ENCODE results near the gene COLEC12. TPM values are rescaled to one million over a fixed set of nuclear protein-coding genes. Genes with fewer than 3 reads are reported as not detected.
"Not testable (repeated sequence)": the region's sequence is repeated elsewhere in the genome, so short reads cannot be mapped to it uniquely, and the experiment has no call there.

The COLEC12 gene
- total RNA-seq, 1 donor from 2014 or later: 19.3 TPM

GRCh38 chr18:421247-422155 lies 79.0 kb downstream of the COLEC12 start:
- intact Hi-C loops (cut with DNase I): no loop called here
- ATAC-seq: no peak
- DNase-seq (ENCODE audit: low spot score): no peak

GRCh38 chr18:420661-421246 lies 79.7 kb downstream of the COLEC12 start:
- intact Hi-C loops (cut with DNase I): no loop called here
- DNase-seq (ENCODE audit: low spot score): no peak
- ATAC-seq: no peak

- ATAC-seq (no peak), DNase-seq (ENCODE audit: low spot score) (no peak)
- intact Hi-C loops (cut with DNase I): no loop called here
These were observed 80.8 kb downstream of the COLEC12 start for GRCh38 chr18:419541-420175.

GRCh38 chr18:417495-417894 lies 83.0 kb downstream of the COLEC12 start:
- ATAC-seq (peak; percentile 89), DNase-seq (ENCODE audit: low spot score) (no peak)
- intact Hi-C loops (cut with DNase I): no loop called here

GRCh38 chr18:416930-417329 lies 83.6 kb downstream of the COLEC12 start:
- DNase-seq (ENCODE audit: low spot score) (no peak), ATAC-seq (no peak)
- intact Hi-C loops (cut with DNase I): no loop called here

GRCh38 chr18:415617-416612 lies 84.6 kb downstream of the COLEC12 start:
- no peak for DNase-seq (ENCODE audit: low spot score)

GRCh38 chr18:415047-415446 lies 85.5 kb downstream of the COLEC12 start:
- ATAC-seq (no peak), DNase-seq (ENCODE audit: low spot score) (no peak)
- intact Hi-C loops (cut with DNase I): no loop called here

More at GRCh38 chr18:415617-416612, 84.6 kb downstream of the COLEC12 start:
- intact Hi-C loops (cut with DNase I): no loop called here
- ATAC-seq: no peak

- intact Hi-C loops (cut with DNase I): no loop called here
- no peak for ATAC-seq
- no peak for DNase-seq (ENCODE audit: low spot score)
These were observed 87.3 kb downstream of the COLEC12 start for GRCh38 chr18:413233-413632.

GRCh38 chr18:410047-410455 lies 90.5 kb downstream of the COLEC12 start:
- intact Hi-C loops (cut with DNase I): no loop called here
- DNase-seq (ENCODE audit: low spot score) (no peak), ATAC-seq (no peak)

GRCh38 chr18:408367-408766 lies 92.1 kb downstream of the COLEC12 start:
- ATAC-seq: no peak
- DNase-seq (ENCODE audit: low spot score): no peak
- intact Hi-C loops (cut with DNase I): no loop called here

GRCh38 chr18:407626-408224 lies 92.8 kb downstream of the COLEC12 start:
- peak; percentile 41 for ATAC-seq
- intact Hi-C loops (cut with DNase I): no loop called here
- no peak for DNase-seq (ENCODE audit: low spot score)

GRCh38 chr18:407191-407590 lies 93.3 kb downstream of the COLEC12 start:
- ATAC-seq: peak; percentile 71
- intact Hi-C loops (cut with DNase I): no loop called here

GRCh38 chr18:406677-407076 lies 93.8 kb downstream of the COLEC12 start:
- peak; percentile 49 for ATAC-seq
- intact Hi-C loops (cut with DNase I): no loop called here
- DNase-seq (ENCODE audit: low spot score): no peak

More at GRCh38 chr18:407191-407590, 93.3 kb downstream of the COLEC12 start:
- DNase-seq (ENCODE audit: low spot score): no peak

GRCh38 chr18:405006-405405 lies 95.5 kb downstream of the COLEC12 start:
- ATAC-seq; DNase-seq (ENCODE audit: low spot score); intact Hi-C loops (cut with DNase I): not testable (repeated sequence)

- intact Hi-C loops (cut with DNase I): no loop called here
- DNase-seq (ENCODE audit: low spot score) (no peak), ATAC-seq (no peak)
These were observed 96.4 kb downstream of the COLEC12 start for GRCh38 chr18:404061-404636.

GRCh38 chr18:402129-402528 lies 98.4 kb downstream of the COLEC12 start:
- ATAC-seq (no peak), DNase-seq (ENCODE audit: low spot score) (no peak)
- intact Hi-C loops (cut with DNase I): no loop called here

GRCh38 chr18:400456-400855 lies 100.0 kb downstream of the COLEC12 start:
- ATAC-seq (peak; percentile 48), DNase-seq (ENCODE audit: low spot score) (no peak)
- intact Hi-C loops (cut with DNase I): no loop called here

- DNase-seq (ENCODE audit: low spot score) (no peak), ATAC-seq (no peak)
- intact Hi-C loops (cut with DNase I): no loop called here
These were observed 100.8 kb downstream of the COLEC12 start for GRCh38 chr18:399631-400135.
